ENCODE results near the gene SLC39A7.

- TF ChIP-seq CTCF (IDR thresholded peaks at IDR 0.05) (no peak), POLR2AphosphoS5 (IDR thresholded peaks at IDR 0.05) (no peak), POLR2A (IDR thresholded peaks at IDR 0.05) (no peak)
Observed at GRCh38 chr6:33201147-33201545, 479 bp downstream of the SLC39A7 start.

All from gastroesophageal sphincter (tissue), 3 donors.